Mammary microvascular endothelial cell (primary cell): ENCODE measurements around the gene AHSP. TPM values are rescaled to one million over a fixed set of nuclear protein-coding genes. Genes with fewer than 3 reads are reported as not detected.

ENCODE experiments used
- total RNA-seq: library from RNA; depleted of rRNA; stranded (reverse); fragments of >200 nt; gene quantifications from 2 replicates; pipeline ENCODE4 v1.2.3, GENCODE V29; 2015

Gene AHSP, protein sequence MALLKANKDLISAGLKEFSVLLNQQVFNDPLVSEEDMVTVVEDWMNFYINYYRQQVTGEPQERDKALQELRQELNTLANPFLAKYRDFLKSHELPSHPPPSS
- total RNA-seq: not detected in 2 replicates

DNA sequence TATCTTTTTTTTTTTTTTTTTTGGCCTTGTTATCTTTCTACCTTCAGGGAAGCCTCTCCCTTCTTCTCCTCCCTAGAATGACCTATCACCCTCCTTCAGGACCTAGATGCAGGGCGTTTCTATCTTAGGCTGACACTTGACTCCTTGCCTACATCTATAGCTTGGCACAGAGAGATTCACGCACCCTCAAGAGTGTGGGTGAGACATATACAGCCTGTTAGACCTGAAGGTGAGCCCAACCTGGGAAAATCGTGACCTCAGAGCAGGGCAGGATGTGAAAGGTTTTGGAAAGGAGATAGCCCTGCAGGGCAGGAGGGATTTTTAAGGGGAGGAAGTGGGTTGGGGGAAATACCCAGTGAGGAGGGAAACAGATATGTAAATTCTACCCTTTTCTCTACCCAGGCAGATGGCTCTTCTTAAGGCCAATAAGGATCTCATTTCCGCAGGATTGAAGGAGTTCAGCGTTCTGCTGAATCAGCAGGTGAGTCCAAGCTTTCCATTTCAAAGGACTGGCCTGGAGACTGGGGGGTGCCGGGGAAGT lies at the start of gene AHSP:
Gene AHSP (plus strand): TSS at position 167 of the 541 bp plus-strand sequence. CDS start 240 bp downstream, at position 407.

DNA sequence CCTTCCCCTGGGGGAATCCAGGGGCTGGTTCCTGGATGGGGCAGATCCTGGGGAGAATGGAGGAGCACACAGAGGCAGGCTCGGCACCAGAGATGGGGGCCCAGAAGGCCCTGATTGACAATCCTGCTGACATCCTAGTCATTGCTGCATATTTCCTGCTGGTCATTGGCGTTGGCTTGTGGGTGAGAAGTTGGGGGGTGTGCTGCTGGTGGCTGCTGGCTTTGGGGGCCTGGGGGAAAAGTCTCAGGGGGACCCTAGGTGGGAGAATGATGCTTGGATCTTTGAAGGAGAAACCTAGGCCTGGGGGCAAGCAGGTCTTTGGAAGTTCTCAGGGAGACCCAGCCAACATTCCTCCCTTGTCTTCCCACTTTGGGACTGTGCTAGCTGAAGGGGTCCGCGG lies 44.6 kb upstream of the AHSP start, which contains the start of gene SLC5A2:
Gene SLC5A2 (plus strand): TSS at position 43 of the 400 bp plus-strand sequence. CDS start 14 bp downstream, at position 57.

GRCh38 chr16:31507929-31508705 lies 19.6 kb upstream of the AHSP start, which contains the start of gene RUSF1:
RUSF1 (minus strand) TSS chr16:31508391; CDS start chr16:31508373, 18 bp downstream.

Other genes starting within 250 kb of the AHSP start
- 0.60 and 0.64 TPM in 2 replicates for gene ITGAX, start 172.7 kb upstream of the AHSP start, total RNA-seq
- not detected in 2 replicates for gene ITGAD, start 134.6 kb upstream of the AHSP start, total RNA-seq
- gene COX6A2, start 99.5 kb upstream of the AHSP start, total RNA-seq: not detected in 2 replicates
- not detected in 2 replicates for gene ZNF843, start 85.1 kb upstream of the AHSP start, total RNA-seq
- gene ARMC5, start 68.4 kb upstream of the AHSP start, total RNA-seq: 18.9 and 20.0 TPM in 2 replicates
- 78.3 and 96.0 TPM in 2 replicates for gene TGFB1I1, start 55.7 kb upstream of the AHSP start, total RNA-seq
- not detected in 2 replicates for gene SLC5A2, start 44.8 kb upstream of the AHSP start, total RNA-seq
- 30.3 and 30.6 TPM in 2 replicates for gene RUSF1, start 19.5 kb upstream of the AHSP start, total RNA-seq